GM06990 (cell line): Measurements from ENCODE around the gene SLC11A1.

Source experiments
- DNase-seq: peaks from one replicate; pipeline ENCODE4 v3.0.0-alpha.2; 2011; ENCODE audit not compliant: insufficient read length; ENCODE audit errors: extremely low read depth
- H3K27me3 ChIP-seq: replicated peaks from 2 replicates; pipeline ENCODE4 v1.6.0; 2011; ENCODE audit warnings: low read length; ENCODE audit not compliant: control insufficient read depth, insufficient read depth
- H3K36me3 ChIP-seq: 2 replicates; pipeline ENCODE4 v1.5.1; 2011; ENCODE audit warnings: low read length; ENCODE audit not compliant: control insufficient read depth, insufficient read depth
- H3K4me3 ChIP-seq: replicated peaks from 2 replicates; pipeline ENCODE4 v1.5.1; 2011; ENCODE audit warnings: low read depth, mild to moderate bottlenecking, control low read depth, low read length
- CTCF ChIP-seq: IDR thresholded peaks from 2 replicates; pipeline ENCODE4 v1.5.1; 2011; ENCODE audit warnings: low read length, control low read depth, mild to moderate bottlenecking, inconsistent platforms; ENCODE audit not compliant: insufficient read depth, poor library complexity, severe bottlenecking

SLC11A1 gene

DNA sequence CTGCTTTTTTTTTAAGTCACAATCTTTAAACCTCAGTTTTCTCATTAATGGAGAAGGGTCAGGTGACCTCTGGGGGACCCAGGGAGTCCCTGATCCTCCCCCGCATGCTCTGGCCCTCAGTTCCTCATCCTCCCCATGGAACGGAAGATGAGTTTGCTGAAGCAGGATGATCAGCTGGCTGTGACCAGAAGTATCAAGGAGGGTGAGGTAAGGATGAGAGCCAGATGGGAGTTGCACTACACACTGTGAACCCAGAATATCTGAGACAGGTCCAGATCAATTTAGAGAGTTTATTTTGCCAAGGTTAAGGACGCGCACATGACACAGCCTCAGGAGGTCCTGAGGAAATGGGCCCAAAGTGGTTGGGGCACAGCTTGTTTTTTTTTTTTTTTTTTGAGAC, 21.6 kb upstream of the SLC11A1 start:
- no peak for TF ChIP-seq CTCF
- Histone ChIP-seq H3K4me3 (no peak overlapping the region), H3K27me3 (no peaks in the 10 kb centered on the region), H3K36me3 (no peaks in the 10 kb centered on the region)
- DNase-seq = no peak

DNA sequence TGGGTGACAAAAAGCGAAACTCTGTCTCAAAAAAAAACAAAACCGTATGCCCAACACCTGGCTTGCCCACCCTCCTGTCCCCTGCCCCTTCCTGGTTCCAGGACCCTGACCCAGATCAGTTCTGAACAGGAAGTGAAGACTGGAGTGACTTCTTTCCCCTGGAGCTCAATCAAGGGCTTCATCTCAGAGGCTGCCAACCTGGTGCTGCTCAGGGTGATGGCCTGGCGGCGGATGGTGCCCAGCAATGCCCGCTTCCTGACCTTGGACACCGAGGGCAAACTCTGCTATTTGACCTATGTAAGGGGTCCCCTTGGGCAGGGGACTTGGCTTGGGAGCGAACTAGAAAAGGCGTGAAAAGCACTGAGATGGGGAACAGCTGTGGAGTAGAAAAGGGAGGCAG, 19.5 kb upstream of the SLC11A1 start:
- no peak for TF ChIP-seq CTCF
- Histone ChIP-seq H3K4me3 (no peak overlapping the region), H3K36me3 (no peaks in the 10 kb centered on the region), H3K27me3 (no peaks in the 10 kb centered on the region)
- peak; percentile 36 for DNase-seq

DNA sequence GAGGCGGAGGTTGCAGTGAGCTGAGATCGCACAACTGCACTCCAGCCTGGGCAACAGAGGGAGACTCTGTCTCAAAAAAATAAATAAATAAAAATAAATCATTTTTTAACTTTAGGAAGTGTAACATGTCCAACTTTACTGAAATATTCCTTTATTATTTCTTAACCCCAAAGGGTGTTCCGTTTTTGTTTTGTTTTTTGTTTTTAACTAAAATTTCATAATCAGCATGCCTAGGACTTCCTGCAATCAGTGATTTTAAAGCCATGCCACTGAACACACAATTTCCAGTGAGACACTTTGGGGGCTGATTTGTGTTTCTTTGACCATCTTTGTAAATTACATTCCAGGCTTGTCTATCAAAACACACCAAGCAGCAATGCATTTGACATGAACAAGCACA, 18.3 kb upstream of the SLC11A1 start:
- DNase-seq = no peak
- Histone ChIP-seq H3K36me3 (no peaks in the 10 kb centered on the region), H3K4me3 (no peak overlapping the region), H3K27me3 (no peaks in the 10 kb centered on the region)
- TF ChIP-seq CTCF = no peak

DNA sequence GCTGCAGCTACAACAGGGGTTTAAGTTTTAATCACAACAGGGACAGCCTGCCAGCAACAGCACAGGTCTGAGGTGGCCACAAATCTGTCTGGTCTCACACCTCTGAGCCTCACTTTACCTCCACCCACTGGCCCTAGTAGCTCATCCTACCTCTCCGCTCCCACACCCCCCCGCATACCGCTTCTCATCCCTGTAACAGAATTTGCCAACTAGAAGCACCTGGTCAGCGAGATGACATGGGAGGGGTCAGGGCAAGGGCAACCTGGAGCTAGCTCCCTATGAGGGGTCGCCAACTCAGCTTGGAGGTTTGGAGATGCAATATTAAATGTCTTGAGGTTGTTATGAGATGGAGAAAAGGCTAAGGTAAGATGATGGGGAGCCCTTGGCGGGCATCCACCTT, 17.9 kb upstream of the SLC11A1 start:
- Histone ChIP-seq H3K27me3 (no peaks in the 10 kb centered on the region), H3K36me3 (no peaks in the 10 kb centered on the region), H3K4me3 (no peak overlapping the region)
- no peak for DNase-seq
- no peak for TF ChIP-seq CTCF

DNA sequence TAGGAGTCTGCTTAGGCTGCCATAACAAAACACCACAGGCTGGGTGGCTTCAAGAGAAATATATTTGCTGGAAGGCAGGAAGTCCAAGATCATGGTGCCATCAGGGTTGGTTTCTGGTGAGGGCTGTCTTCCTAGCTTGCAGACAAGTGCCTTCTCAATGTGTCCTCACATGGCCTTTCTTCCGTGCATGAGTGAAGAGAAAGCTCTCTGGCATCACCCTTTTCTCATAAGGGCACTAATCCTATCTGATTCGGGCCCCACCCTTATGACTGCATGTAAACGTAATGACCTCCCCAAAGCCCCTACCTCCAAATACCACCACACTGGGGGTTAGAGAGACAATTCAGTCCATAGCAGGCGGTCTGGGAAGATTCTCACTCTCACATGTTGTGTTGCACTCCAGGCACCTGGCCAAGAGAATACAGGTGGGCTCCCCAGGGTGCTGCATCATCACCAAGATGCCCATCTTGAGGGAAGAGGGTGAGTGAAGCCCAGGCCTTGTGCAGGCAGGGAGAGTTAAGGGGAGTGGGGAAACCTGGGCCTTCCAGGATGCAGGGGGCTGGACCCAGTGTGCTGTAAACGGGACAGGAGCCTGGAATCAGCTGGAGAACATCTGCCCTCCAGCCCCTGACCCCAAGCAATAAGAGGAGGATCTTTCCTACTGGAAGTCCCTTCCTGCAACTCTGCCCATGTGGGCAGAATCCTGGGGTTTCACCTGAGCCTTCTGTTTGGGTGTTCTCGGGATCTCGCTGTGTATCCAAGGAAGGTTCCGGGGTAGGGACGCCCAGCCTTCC, 15.3 kb upstream of the SLC11A1 start:
- Histone ChIP-seq H3K27me3 (no peaks in the 10 kb centered on the region), H3K4me3 (peak overlapping the region; percentile 77), H3K36me3 (no peaks in the 10 kb centered on the region)
- TF ChIP-seq CTCF = no peak
- DNase-seq = no peak
